GM18870 (cell line): ENCODE measurements around the gene EMILIN3.

ENCODE experiments used
- ATAC-seq: cut with Tn5 transposase; IDR thresholded peaks from one replicate; pipeline ENCODE4 v1.9.1; 2021; ENCODE audit warnings: moderate library complexity; ENCODE audit not compliant: unreplicated experiment

The EMILIN3 gene

GRCh38 chr20:41347523-41348429 lies 18.8 kb downstream of the EMILIN3 start:
- no peak for ATAC-seq

GRCh38 chr20:41345729-41346067 lies 20.9 kb downstream of the EMILIN3 start:
- no peak for ATAC-seq

DNA sequence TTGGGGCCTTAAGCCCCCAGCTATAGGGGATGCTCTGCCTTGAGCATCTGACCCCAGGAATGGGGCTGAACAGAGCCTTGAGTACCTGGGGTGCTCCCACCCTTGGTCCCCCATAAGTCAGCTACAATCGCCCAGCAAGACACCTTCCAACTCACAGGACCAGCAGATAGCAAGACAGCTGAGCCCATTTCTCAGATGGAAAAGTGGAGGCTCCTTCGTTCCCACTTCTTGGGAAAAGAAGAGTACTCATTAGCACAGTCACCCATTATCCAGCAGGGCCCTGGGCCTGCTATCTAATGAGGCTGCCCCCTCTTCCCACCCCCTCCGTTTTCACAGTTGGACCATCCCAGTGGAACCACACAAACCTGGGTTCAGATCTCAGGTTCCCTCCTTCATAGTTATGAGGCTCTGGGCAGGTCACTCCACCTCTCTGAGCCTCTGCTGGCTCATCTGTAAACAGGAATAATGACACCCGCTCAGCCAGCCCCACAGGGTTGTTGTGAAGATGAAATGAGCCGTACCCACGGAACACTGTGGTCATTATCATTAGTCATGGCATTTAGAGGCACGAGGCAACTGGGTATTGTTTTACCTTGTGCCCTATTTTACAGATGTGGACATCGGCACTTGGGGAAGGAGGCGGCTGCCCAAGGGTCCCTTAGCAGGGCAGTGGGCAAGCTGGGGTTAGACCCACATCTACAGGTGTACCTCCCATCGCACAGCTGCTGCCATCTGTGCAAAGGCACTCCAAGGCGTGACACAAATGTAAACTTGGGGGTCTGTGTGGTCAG lies 21.5 kb downstream of the EMILIN3 start:
- ATAC-seq, result no peak

DNA sequence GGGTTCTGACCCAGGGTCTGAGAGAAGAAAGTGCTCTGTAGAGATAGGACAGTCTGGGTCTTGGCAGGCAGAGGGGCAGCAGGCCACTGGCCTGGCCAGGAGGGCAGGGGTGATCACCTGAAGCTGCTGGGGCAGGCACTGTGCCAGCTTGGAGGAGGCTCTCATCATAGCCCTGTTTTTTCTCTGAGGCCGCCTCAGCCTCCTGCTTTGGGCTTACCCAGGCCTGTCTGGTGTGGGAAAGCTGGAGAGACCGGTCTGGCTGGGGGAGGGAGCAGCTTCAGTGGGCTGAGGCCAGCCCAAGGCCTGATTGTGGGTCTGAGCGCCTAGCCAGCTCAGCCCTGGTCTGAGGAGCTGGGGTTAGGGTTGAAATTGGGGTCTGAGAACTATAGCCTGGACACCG lies 22.1 kb downstream of the EMILIN3 start:
- ATAC-seq, result no peak

DNA sequence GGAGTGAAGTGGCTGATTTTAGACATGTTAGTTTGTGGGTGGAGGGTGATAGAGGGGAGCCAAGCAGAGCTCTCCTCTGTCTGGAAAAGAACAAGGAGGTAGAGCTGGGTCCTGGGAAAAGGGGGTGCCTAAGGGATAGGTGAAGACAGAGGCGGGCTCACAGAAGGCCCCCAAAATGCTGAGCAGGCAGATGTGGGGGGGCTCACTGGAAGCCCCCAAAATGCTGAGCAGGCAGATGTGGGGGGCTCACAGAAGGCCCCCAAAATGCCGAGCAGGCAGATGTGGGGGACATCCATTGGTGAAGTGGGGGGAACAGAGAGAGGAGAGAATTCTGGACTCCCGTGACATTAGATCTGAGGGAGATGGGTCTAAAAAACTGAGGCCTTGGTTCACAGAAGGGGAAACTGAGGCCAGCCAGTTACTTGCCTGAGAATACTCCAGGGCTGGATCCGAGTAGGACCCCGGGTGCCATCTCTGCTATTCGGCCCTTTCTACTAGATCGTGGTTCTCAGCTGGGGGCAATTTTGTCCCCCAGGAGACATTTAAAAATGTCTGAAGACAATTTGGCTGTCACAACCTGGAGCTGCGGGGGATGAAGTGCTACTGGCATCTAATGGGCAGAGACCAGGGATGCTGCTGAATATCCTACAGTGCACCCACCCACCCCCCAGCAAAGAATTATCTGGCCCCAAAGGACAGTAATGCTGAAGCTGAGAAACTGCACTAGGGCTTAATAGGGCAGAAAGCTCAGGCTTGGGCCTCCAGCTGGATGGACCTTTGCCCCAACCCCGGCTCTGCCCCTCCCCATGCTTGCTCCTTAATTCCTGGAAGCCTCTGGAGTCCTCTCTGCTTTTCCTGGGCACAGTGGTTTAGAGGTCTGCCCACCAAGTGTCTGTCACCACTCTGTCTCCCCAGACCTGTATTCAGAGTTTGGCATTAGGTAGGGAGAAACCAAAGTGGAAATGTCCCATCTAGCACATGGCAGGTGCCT lies 23.8 kb downstream of the EMILIN3 start:
- no peak for ATAC-seq

GRCh38 chr20:41340327-41341055 lies 26.1 kb downstream of the EMILIN3 start, which contains the start of gene LPIN3:
Gene LPIN3, plus strand, starts transcription at chr20:41340821. Its CDS starts 4,983 bp downstream, at chr20:41345804.
- ATAC-seq, result no peak

DNA sequence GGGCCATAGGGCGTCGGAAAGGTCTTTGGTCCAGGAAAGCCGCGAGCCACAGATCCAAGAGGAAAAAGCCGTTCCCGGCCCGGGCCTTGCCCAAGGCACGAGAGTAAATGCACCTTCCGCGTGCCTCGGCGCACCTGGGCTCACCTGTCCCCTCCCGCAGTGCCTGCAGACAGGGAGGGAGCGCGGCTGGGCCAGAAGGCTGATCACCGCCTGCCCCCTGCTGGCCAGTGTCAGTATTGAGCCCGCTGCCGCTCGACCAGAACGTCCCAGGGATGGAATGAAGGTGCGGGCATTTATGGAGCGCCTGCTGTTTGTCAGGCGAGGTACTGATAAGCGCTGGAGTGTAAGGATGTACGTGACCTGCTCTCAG lies 26.7 kb downstream of the EMILIN3 start:
- ATAC-seq, result peak; percentile 53

DNA sequence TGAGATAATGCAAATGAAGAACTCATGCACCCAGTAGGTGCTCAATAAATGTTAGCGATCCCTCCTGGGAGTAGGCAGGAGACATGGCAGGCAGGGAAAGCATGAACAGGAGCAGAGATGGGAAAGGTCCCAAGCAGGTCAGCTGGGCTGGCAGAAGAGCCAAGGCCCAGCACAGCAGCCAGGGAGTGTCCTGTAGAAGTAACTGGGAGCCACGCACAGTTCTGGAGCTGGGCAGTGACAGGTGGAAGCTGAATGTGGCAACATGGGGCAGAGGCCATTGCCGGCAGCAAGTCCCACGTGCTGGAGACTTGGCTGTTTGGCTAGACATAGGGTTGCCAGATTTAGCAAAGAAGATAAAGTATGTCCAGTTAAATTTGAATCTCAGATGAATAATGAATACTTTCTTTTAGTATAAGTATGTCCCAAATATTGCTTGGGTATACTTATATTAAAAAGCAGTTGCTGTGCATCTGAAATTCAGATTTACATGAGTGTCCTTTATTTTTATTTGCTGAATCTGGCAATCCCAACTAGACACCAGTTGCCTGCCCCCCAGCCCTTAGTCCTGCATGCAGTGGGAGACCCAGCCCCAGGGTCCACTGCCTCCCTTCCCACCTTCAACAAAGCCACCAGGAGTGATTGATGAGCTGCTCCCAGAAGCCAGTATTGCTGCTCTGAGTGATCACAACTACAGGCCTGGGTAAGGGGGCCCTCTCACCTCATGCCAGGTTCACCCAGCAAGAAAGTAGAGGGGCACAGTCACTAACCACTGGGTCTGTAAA lies 29.7 kb downstream of the EMILIN3 start:
- no peak for ATAC-seq

DNA sequence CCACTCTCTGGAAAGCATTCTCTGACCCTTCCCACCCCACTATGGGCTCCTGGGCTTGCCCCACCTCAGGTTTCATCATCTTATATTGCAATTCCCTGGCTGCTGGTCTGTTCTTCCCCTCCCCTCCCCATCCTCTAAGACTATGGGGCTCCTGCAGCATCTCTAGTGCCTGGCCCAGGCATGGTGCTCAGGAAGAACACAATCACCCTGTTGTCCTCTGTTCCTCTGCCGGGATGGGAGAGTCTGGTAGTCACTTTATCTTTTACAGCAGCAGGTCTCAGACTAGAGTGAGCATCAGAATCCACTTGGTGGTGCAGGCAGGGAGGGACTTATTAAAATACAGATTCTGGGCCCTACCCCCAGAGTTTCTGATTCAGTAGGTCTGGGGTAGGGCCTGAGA lies 31.0 kb downstream of the EMILIN3 start:
- ATAC-seq, result no peak

- ATAC-seq, result no peak
Observed at GRCh38 chr20:41334443-41335421, 31.9 kb downstream of the EMILIN3 start.

DNA sequence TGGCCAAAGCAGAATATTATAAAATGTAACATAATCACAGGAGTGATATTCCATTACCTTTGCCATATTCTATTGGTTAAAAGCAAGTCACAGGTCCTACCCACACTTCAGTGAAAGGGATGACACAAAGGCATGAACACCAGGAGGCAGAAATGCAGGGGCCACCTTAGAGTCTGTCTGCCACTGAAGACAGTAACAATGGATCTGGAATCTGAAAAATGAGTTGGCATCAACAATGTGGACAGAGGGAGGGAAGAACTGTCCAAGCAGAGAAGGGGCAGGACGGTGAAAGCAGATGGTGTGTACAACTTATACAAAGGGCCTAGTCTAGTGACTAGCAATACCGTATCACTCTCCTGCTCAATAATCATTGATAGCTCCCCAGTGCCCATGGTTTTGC lies 32.6 kb downstream of the EMILIN3 start:
- no peak for ATAC-seq

- ATAC-seq, result no peak
Observed at GRCh38 chr20:41331731-41332130, 34.9 kb downstream of the EMILIN3 start.

DNA sequence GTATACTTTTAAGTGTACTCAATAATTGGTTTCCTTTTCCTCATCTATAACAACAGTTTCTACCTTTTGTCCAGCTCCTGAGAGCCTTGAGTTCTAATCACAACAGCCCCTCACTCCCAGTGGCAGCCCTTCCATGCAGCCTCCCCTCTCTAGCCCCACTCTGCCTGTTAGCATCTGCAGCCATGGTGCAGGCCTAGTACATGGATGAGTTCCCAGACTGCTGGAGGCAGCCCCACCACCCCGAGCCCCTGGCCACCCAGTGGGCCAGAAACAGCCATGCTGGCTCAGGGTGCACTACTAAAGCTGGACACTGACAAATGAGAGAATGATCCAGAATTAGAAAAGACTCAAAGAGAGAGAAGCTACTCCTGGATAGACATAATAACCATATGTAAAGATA lies 35.7 kb downstream of the EMILIN3 start:
- ATAC-seq, result no peak

- ATAC-seq, result no peak
Observed at GRCh38 chr20:41330343-41330720, 36.3 kb downstream of the EMILIN3 start.

DNA sequence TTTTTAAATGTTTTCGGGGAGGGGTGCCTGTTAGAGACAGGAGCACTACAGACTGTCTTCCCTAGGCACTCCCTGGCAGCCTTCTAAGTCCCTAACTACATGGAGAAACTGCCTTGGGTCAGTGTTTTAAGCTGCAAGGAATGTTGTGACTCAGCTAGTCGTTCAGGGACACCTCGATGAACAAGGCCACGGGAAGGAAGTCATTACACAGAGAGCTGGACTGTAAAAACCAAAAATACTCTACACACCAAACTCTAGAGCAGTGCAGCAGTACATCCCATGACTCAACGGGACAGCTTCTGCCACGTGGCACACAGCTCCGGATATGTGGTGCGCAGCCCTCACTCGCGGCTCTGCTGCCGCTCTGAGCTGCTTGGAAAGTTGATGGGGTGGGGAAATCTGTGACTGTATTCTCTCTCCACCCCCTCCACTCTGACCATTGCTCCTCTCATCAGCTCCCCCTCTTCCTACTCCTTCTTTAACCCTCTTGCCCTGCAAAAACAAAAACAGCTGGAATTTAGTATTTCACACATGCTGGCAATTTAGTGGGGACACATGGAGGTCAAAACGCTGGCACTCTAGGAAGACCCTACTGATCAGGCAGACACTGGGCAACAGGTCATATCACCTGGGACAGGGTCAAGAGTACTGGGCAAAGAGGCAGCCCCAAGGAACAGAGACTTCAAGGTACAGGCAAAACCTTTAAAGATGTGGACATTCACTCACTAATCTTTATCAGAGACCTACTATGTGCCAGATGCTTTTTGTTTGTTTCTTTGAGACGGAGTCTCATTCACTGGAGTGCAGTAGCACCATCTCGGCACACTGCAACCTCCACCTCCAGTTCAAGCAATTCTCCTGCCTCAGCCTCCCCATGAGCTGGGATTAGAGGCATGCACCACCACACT lies 36.9 kb downstream of the EMILIN3 start:
- ATAC-seq, result no peak

DNA sequence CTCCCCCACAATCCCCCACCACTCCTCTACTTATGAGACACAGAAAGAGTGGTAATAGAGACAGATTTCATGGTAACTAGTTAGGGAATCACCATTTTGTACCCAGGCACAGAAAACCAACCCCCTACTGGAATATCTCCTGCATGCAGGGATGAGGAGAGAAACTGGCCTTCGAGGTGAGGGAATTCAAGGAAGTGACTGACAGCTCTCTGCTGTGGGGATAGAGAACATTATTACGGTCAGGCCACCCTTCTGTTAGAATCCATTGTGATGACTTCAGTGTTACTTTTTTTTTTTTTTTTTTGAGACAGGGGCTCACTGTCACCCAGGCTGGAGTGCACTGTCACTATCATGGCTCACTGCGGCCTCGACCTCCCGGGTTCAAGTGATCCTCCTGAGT lies 39.4 kb downstream of the EMILIN3 start:
- ATAC-seq, result no peak

- ATAC-seq, result no peak
Observed at GRCh38 chr20:41320976-41321375, 45.6 kb downstream of the EMILIN3 start.
